Left hindlimb (tissue), 1 donor: ENCODE measurements around the gene GGT6.

Source experiments
- DNase-seq: peaks from one replicate; pipeline ENCODE4 v3.0.0-alpha.2; 2018

The GGT6 gene

DNA sequence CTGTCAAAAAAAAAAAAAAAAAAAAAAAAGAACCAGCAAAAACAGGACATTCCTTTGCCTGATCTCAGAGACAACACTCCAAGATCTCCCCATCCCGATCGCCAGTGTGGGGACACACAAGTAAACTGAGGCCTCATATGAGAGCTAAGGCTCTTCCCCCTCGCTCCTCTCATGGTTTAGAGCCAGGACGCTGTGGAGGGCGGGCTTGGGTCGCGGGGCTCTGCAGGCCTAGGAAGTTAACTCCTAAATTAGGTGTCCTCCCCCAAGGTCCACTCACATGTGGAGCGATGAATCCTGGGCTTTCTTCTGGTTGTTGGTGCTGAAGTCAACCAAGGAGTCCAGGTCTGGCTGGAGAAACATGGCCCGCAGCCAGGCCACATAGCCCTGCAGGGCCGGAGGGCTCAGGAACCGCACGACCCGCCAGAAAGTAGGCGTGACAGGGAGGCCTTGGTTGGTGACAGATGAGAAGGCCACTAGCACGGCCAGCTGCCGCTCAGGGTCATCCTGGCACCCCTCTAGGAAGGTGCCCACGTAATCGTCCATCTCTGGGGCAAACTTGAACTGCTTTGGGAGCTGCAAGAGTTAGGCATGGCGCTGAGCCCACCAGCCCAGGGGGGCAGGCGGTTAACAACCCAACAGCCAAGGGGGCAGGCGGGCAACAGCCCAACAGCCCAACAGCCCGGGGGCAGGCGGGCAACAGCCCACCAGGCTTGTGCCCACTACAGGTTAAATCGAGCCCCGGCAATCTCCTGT, 10.4 kb downstream of the GGT6 start:
- DNase-seq = no peak

DNA sequence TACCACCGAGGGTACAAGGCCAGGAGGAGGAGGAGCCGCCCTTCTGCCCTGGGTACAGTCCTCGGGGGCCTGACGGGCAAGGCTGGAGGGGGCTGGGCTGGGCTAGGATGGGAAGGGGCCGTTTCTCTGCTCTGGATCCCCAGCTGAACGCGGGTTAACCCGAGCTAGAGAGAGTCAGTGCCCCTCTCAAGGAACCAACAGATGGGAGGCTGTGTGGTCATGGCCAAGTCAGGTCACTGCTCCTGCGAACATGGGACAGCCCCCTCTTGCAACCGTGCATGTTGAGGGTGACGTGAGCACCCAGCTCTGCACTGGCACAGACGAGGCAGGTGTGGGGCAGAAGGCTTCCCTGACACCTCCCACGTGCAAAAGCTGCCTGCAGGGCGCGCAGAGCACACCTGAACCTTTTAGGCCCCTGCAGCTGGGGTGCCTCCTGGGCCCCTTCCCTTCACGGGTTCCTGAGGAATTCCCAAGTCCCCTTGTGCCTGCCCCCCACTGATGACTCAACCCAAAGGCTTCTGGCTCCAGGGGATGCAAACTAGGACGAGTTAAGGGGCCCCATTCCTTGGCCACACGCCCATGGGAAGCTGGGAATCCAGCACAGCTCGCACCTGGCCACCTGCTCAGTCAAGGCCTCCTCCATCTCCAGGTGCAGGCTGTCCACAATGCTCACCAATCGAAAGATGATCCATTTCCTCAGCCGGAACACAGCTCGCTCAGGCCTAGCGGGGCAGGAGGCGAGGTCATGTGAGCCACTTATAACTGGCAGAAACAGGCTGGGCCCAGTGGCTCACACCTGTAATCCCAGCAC, 11.5 kb downstream of the GGT6 start:
- DNase-seq = no peak

GRCh38 chr17:4548061-4548461, 12.3 kb downstream of the GGT6 start:
- no peak for DNase-seq

DNA sequence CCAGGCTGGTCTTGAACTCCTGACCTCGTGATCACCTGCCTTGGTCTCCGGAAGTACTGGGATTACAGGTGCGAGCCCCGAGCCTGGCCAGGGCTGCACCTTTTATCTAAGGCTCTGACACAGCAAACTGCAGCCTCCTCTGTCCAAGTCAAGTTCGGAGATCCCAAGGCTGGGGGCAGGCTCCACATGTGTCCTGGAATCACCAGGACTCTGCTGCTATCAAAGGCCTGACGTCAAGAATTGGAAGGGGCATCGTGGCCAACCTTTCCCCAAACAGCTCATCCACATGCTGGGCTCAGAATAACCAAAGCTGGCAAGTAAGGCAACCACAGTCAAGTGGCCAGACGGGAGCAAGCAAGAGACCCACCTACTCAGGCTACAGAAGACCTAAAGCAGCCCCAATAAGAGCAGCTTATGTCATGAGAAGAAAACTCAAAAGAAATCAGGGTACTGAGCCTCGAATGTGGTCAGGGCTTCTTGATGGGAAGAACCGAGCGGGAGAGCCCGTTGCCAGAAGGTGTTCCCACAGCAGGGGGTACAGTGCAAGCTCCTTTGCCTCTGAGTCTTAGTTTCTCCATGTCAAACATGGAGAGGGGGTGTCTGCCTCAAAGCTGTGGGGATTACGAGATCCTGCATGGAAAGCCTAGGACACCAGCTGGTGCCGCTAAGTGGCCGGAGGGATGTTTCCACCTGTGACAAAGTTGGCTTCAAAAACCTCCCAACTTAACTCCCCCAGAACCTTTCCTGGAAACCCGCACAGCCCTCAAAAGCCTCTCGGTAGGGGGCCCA, 13.1 kb downstream of the GGT6 start:
- DNase-seq = no peak

GRCh38 chr17:4545217-4545951, 15.0 kb downstream of the GGT6 start:
- DNase-seq = no peak

DNA sequence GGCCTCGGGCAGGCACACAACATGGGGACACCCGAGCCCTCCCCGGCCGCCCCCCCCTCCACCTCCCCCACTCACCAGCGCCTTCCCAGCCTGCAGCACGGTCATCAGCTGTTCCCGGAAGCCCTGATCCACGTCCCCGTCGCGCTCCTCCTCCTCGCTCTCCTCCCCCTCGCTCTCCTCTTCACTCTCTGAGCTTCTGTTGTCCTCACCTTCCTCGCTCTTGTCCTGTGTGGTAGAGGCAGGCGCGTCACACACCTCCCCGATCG, 15.5 kb downstream of the GGT6 start:
- DNase-seq = no peak

DNA sequence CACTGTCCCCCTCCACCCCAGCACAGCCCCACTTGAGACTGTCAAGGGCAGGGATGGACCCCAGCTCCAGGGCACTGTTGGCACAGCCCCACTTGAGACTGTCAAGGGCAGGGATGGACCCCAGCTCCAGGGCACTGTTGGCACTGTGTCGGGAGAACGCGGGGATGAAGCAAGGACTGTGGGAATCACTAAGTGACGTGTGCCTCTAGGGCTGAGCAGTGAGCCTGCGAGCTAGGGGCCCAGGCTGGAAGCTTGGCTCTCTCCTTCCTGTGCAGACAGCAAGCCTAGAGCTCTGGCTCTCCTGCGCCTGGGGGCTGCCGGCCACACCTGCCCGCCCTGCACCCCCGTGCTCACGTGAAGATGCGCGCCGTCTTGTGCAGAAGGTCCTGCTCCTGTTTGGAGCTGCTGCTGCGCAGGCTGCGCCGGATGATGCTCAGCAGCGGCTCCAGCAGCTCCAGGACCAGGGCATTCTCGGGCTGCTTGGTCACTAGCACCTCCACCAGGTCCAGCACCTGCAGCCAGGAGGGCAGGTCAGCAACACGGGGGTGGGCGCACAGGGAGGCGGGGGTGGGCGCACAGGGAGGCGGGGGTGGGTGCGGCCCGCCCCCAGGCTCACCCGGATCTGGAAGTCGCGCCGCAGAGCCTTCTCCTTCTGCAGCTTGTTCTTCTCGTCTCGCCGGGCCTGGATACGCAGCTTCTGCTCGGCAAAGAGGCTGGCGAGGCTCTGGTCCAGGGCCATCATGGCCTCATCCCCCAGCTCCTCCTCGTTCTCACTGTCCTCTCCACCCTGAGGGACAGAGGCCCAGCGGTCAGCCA, 16.0 kb downstream of the GGT6 start:
- DNase-seq = no peak

DNA sequence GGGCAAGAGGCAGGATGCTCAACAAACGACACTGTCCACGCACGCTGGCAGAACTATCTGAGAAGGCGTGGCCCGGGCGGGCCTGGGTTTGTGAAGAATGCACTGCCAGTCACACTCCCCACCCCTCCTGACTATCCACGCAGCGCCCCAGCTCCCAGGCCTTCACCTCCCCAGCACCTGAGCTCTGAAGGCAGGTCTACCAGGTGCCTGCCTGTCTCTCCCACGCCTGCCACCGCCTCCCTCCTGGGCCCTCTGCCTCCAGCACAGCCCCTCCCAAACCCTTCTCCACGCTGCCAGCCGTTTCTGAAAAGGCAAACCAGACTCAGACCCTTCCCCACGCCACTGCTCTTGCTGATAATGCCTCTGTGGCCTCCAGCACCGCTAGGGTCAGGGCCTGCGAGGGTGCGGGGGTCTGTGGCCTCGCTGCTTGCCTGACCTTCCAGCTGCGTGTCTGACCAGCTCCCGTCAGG, 16.8 kb downstream of the GGT6 start:
- DNase-seq = no peak

DNA sequence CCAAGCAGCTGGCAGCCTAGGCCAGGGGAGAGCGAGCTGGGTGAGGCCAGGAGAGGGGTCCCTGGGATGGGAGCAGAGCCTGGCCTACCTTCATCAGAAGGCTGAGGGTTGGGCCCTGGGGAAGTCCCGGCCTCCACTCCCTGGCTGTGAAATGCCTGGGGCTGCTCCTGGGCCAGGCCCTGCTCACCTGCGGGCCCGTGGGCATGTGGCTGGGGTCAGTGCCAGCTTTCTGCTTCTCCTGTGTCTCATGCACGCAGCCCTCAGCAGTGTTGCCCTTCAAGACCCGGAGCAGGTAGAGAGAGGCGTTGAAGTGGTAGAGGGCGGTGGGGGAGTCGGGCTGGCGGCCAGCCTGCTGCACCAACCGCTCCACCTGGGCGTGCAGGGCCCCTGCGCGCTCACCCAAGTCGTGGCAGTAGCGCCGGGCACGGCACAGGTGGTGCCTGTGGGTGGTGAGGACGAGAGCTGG, 17.6 kb downstream of the GGT6 start:
- DNase-seq = no peak

DNA sequence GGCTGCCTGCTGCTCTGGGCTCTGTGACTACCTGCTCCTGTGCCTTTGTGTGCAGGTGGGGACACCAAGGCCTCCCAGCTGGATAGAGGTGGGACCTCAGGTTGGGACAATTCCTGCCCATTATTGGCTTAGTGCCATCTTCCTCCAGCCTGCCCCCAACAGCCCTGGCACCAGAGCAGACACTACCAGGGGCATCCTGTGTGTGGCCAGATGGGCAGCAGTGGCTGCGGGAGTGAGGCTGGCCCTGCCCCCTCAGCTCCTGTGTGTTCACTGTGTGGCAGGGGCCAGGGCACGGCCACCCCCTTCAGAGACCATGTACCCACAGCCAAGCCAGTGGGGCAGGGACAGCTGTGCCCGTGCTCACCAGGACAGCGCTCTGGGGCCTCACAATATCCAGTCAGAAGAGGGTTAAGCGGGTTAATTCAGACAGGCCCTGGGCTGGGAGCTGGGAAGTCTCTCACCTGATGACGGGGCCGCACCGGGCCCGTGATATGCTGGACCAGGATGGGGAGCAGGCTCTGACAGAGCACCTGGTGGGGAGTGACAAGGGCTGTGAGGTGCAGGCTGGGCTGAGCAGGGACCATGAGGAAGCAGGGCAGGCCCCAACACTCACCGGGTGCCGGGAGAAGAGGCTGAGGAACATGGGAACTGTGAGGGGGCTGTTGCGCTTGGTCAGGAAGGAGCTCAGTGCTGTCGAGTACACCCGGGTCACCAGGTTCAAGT, 18.2 kb downstream of the GGT6 start:
- no peak for DNase-seq

DNA sequence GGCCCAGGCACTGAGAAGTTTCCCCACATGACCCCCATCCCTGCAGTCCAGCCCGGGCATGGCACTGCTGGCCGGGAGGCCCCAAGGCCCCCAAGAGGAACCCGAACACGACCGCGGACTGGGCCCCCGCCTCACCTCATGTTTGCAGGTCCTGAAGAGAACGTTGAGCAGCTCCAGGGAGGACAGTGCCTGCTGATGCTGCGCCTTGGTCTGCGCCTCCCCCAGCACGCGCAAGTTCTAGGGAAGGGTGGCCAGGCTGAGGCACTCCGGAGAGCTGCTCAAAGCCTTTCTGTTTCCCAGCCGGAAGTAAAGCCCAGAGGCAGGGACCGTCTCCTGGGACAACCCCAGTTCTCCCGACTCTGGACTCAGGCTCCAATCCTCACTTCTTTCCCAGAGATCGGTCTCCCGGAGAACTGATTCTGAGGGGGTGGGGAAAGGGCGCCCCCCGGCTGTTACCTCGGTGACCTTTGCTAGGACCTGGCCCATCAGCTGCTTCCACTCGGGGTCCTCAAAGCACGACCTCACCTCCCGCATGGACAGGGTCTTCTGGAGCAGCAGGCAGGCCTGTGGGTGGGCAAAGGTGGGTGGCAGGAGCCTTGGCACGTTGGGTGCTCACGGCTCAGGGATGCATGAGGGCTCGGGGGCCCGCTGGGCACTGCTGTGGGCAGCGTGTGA, 18.9 kb downstream of the GGT6 start:
- no peak for DNase-seq

DNA sequence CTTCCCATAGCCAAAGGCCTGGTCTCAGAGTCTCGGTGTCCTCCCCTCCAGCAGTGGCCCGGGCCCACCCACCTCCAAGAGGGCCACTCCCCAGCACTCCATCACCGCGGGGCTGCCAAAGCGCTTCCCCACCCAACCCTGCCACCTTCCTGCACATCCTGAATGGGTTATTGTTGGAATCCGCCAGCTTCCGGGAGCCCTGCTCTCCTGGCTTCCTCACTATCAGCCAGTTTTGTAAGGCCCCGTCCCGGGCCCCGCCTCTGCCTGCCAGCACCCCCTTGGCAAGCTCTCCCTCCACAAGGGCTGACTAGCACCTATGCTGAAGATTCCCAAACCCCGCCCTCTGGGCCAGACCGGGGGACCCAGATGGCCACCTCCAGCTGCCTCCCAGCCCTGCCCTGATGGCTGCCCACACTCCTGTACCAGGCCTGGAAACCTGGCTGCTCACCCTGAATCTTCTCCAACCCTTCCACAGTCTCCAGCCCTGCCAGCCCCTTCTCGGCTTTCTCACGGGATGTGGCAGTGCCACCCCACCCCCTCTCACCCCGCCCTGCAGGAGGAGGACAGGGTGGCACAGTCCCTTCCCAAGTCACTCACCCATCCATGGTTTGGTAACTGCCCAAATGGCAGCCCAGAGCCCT, 19.6 kb downstream of the GGT6 start:
- DNase-seq = no peak

- DNase-seq = no peak
These were observed 20.1 kb downstream of the GGT6 start for GRCh38 chr17:4540224-4540651.

GRCh38 chr17:4539576-4540223, 20.7 kb downstream of the GGT6 start:
- no peak for DNase-seq

DNA sequence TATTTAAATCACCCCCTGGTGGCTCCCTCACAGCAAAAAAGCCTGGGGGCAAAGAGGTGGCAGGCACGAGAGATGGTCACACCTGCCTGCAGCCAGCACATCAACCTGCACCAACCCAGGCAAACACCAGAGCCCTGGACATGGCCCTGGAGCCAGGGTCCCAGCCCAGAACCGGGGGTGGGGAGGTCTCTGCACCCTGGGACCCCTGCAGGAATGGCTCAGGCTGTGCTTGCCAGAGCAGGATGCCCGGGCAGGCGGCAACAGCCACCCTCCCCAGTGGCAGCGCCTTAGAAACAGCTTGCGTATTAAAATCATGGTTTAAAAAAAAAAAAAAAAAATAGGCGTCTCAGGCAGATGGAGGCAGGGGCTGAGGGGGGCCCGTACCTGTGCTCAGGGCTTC, 21.4 kb downstream of the GGT6 start:
- no peak for DNase-seq

DNA sequence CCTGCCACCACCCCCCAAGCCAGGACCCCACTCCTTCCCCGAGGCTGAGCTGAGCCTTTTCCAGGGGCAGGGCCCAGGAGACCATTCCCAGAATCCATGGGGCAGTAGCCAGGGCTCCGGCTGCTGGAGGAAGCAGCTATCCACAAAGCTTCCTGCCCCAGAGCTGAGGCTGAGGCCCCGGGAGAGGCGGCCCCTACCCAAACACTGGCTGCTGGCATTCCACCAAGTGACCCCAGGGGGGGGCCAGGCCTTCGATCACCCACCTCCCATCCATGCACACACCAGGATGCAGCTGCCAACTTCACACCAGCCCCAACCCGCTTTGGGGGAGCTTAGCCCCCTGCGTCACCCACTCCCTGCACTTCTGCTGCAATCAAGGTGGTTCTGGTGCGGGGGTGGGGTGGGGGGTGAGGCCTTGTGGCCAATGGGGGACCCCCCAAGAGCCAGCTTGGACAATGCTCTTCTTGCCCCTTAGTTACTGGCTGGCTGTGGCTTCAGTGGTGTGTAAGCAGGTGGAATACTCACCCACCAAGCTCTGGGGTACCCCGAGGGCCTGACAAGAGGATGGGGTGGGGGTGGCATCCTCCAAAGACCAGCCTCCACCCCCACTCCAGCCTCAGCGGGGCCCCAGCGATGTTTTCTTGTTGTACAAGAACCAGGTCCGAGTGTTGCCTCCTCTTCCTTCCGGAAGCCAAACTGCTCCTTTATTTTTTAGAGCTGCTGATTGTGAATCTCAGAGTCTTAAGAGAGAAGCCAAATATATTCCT, 22.0 kb downstream of the GGT6 start:
- no peak for DNase-seq

GRCh38 chr17:4537451-4538235, 22.7 kb downstream of the GGT6 start:
- DNase-seq = no peak
